H9 (cell line): ENCODE measurements around the gene TMEM135. TPM values are rescaled to one million over a fixed set of nuclear protein-coding genes. Genes with fewer than 3 reads are reported as not detected.

Experiments used
- DNase-seq: peaks from one replicate; pipeline ENCODE4 v3.0.0-alpha.2; 2017
- H2AFZ ChIP-seq: one replicate; pipeline ENCODE4 v1.6.1; 2013; ENCODE audit warnings: mild to moderate bottlenecking, low read length, control low read depth, moderate library complexity
- H2AK5ac ChIP-seq: 2 replicates; pipeline ENCODE4 v1.6.1; 2013; ENCODE audit warnings: low read length, control low read depth, mixed read lengths; ENCODE audit not compliant: insufficient read length
- H2BK120ac ChIP-seq: one replicate; pipeline ENCODE4 v1.6.1; 2013; ENCODE audit warnings: low read depth, mild to moderate bottlenecking, low read length, control low read depth, inconsistent platforms; ENCODE audit not compliant: poor library complexity, severe bottlenecking
- H2BK12ac ChIP-seq: 2 replicates; pipeline ENCODE4 v1.6.1; 2013; ENCODE audit warnings: low read length, control low read depth, mixed read lengths, low read depth; ENCODE audit not compliant: insufficient read length
- H2BK15ac ChIP-seq: 2 replicates; pipeline ENCODE4 v1.6.1; 2013; ENCODE audit warnings: low read depth, low read length, control low read depth
- H2BK20ac ChIP-seq: one replicate; pipeline ENCODE4 v1.6.1; 2013; ENCODE audit warnings: low read depth, mild to moderate bottlenecking, low read length, control low read depth, inconsistent platforms; ENCODE audit not compliant: poor library complexity, severe bottlenecking
- H2BK5ac ChIP-seq: 2 replicates; pipeline ENCODE4 v1.6.1; 2013; ENCODE audit warnings: low read length, control low read depth, mixed read lengths; ENCODE audit not compliant: insufficient read length
- H3K14ac ChIP-seq: 2 replicates; pipeline ENCODE4 v1.6.1; 2013; ENCODE audit warnings: low read length, control low read depth; ENCODE audit not compliant: insufficient read depth
- H3K18ac ChIP-seq: 2 replicates; pipeline ENCODE4 v1.6.1; 2013; ENCODE audit warnings: low read depth, mild to moderate bottlenecking, mixed read lengths, low read length, control low read depth; ENCODE audit not compliant: insufficient read length
- H3K23ac ChIP-seq: 2 replicates; pipeline ENCODE4 v1.6.1; 2013; ENCODE audit warnings: low read length, control low read depth, mixed read lengths, low read depth; ENCODE audit not compliant: insufficient read length
- H3K23me2 ChIP-seq: 2 replicates; pipeline ENCODE4 v1.6.1; 2013; ENCODE audit warnings: low read depth, mild to moderate bottlenecking, mixed read lengths, low read length, control low read depth; ENCODE audit not compliant: insufficient read length, poor library complexity, severe bottlenecking
- H3K27ac ChIP-seq: 2 replicates; pipeline ENCODE4 v1.5.1; 2013; ENCODE audit warnings: low read length, control low read depth, mixed read lengths, low read depth; ENCODE audit not compliant: insufficient read length
- H3K27me3 ChIP-seq: 2 replicates; pipeline ENCODE4 v1.6.1; 2013; ENCODE audit warnings: low read length, control low read depth, inconsistent platforms; ENCODE audit not compliant: insufficient read depth
- H3K4ac ChIP-seq: 2 replicates; pipeline ENCODE4 v1.6.1; 2013; ENCODE audit warnings: low read depth, mild to moderate bottlenecking, control low read depth, inconsistent platforms, low read length, moderate library complexity
- H3K4me1 ChIP-seq: 2 replicates; pipeline ENCODE4 v1.6.1; 2013; ENCODE audit warnings: low read length, control low read depth, inconsistent platforms; ENCODE audit not compliant: insufficient read depth
- H3K4me2 ChIP-seq: 2 replicates; pipeline ENCODE4 v1.6.1; 2013; ENCODE audit warnings: low read length, control low read depth, mixed read lengths; ENCODE audit not compliant: insufficient read length, insufficient read depth
- H3K56ac ChIP-seq: 2 replicates; pipeline ENCODE4 v1.6.1; 2013; ENCODE audit warnings: low read depth, mild to moderate bottlenecking, mixed read lengths, low read length, control low read depth; ENCODE audit not compliant: insufficient read length
- H3K79me1 ChIP-seq: 2 replicates; pipeline ENCODE4 v1.6.1; 2013; ENCODE audit warnings: low read depth, mild to moderate bottlenecking, moderate library complexity, low read length, control low read depth, inconsistent platforms; ENCODE audit not compliant: insufficient read depth, poor library complexity, severe bottlenecking
- H3K79me2 ChIP-seq: 2 replicates; pipeline ENCODE4 v1.6.1; 2013; ENCODE audit warnings: low read length, control low read depth, inconsistent platforms; ENCODE audit not compliant: insufficient read depth
- H3K9ac ChIP-seq: 2 replicates; pipeline ENCODE4 v1.6.1; 2013; ENCODE audit warnings: low read length, control low read depth, mixed read lengths; ENCODE audit not compliant: insufficient read length; ENCODE audit errors: extremely low read depth
- H3K9me3 ChIP-seq: one replicate; pipeline ENCODE4 v1.6.1; 2013; ENCODE audit warnings: low read depth, low read length, inconsistent platforms; ENCODE audit not compliant: control insufficient read depth
- H3T11ph ChIP-seq: one replicate; pipeline ENCODE4 v1.6.1; 2013; ENCODE audit warnings: mild to moderate bottlenecking, low read length, control low read depth, inconsistent platforms
- H4K20me1 ChIP-seq: one replicate; pipeline ENCODE4 v1.6.1; 2013; ENCODE audit not compliant: control insufficient read depth, insufficient read length, insufficient read depth
- H4K5ac ChIP-seq: 2 replicates; pipeline ENCODE4 v1.6.1; 2013; ENCODE audit warnings: low read depth, mild to moderate bottlenecking, mixed read lengths, low read length, control low read depth; ENCODE audit not compliant: insufficient read length
- H4K8ac ChIP-seq: replicated peaks from 2 replicates; pipeline ENCODE4 v1.6.1; 2013; ENCODE audit warnings: low read length, control low read depth, mixed read lengths, low read depth; ENCODE audit not compliant: insufficient read length
- H4K91ac ChIP-seq: 2 replicates; pipeline ENCODE4 v1.6.1; 2013; ENCODE audit warnings: low read depth, mild to moderate bottlenecking, moderate library complexity, mixed read lengths, low read length, control low read depth; ENCODE audit not compliant: insufficient read length
- H3K27ac Mint-ChIP-seq, 3 experiments: 2 replicates in 2 of 3; 3 replicates in 1 of 3; pipeline ENCODE4 v1.8.0; 2020 to 2021; ENCODE audit warnings: mixed read lengths in 3 of 3, mild to moderate bottlenecking in 1 of 3, moderate library complexity in 1 of 3
- H3K27me3 Mint-ChIP-seq: 2 replicates; pipeline ENCODE4 v1.8.0; 2021; ENCODE audit warnings: low read depth, mild to moderate bottlenecking, moderate library complexity, mixed read lengths
- H3K36me3 Mint-ChIP-seq, 3 experiments: 2 replicates in 2 of 3; 3 replicates in 1 of 3; pipeline ENCODE4 v1.8.0; 2020 to 2021; ENCODE audit warnings: low read depth in 3 of 3, mixed read lengths in 3 of 3; ENCODE audit not compliant: insufficient read depth in 1 of 3
- H3K4me1 Mint-ChIP-seq, 2 experiments: 2 replicates each; pipeline ENCODE4 v1.8.0; 2020; ENCODE audit warnings: mixed read lengths in 2 of 2
- H3K4me3 Mint-ChIP-seq, 2 experiments: 2 replicates in 1 of 2; 3 replicates in 1 of 2; pipeline ENCODE4 v1.8.0; 2020 to 2021; ENCODE audit warnings: mild to moderate bottlenecking in 2 of 2, mixed read lengths in 2 of 2, moderate library complexity in 1 of 2
- H3K9me3 Mint-ChIP-seq, 2 experiments: 2 replicates in 1 of 2; 3 replicates in 1 of 2; pipeline ENCODE4 v1.8.0; 2020; ENCODE audit warnings: mild to moderate bottlenecking in 2 of 2, mixed read lengths in 2 of 2, moderate library complexity in 1 of 2
- total RNA-seq: library from RNA; stranded (reverse); gene quantifications from 2 replicates; pipeline ENCODE4 v1.2.1, GENCODE V29; 2021
- TF ChIP-seq, protein P1 (sequence below): fragments of 200-600 bp; sonication (generic); conservative IDR thresholded peaks from 3 replicates; pipeline ENCODE4 v1.8.0; 2021; ENCODE audit warnings: antibody characterized with exemption, mild to moderate bottlenecking

TMEM135 gene
- total RNA-seq, 1 experiment from 2014 or later, result 25.2 TPM

DNA sequence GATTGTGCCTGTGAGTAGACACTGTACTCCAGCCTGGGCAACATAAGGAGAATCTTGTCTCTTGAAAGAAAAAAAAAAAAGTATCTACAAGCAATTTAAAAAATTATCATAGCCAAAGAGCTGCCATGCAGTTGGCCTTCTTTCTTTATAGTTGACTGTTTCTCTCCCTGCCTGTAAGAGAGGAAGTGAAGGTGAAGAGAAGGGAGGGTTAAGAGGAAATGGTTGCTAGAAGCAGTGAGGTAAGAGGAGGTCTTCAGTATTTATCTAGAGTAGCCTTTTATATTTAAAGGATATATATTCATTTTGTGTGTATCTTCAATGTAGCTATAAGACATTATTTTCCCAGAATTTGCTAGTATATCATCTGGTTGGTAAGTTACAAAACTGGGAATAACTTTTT, 217.9 kb downstream of the TMEM135 start:
- Histone ChIP-seq H3K27me3 (no peaks in the 10 kb centered on the region), H3K4ac (no peak overlapping the region), H3K4me2 (no peak overlapping the region), H2BK12ac (no peak overlapping the region), H3K27ac (no peak overlapping the region), H2AK5ac (no peak overlapping the region), H3K4me1 (no peaks in the 10 kb centered on the region), H2BK5ac (no peak overlapping the region), H3K79me2 (no peaks in the 10 kb centered on the region), H3K23ac (no peak overlapping the region), H3K23me2 (no peaks in the 10 kb centered on the region), H4K8ac (no peak overlapping the region), H4K91ac (no peak overlapping the region), H4K20me1 (no peaks in the 10 kb centered on the region), H3K56ac (no peak overlapping the region), H3K9ac (no peak overlapping the region), H3K18ac (no peak overlapping the region), H2BK20ac (no peak overlapping the region), H3K14ac (no peak overlapping the region), H2AFZ (no peak overlapping the region), H3K9me3 (no peaks in the 10 kb centered on the region), H2BK120ac (no peak overlapping the region), H4K5ac (no peak overlapping the region), H3T11ph (no peak overlapping the region), H3K79me1 (no peaks in the 10 kb centered on the region), H2BK15ac (no peak overlapping the region)
- Mint-ChIP-seq H3K4me1 (peaks cover 0 to 4% of the 10 kb centered on the region in 2 experiments; a peak in 1 of 4 replicates), H3K27ac (no peak overlapping the region), H3K36me3 (no peaks in the 10 kb centered on the region), H3K4me3 (no peak overlapping the region), H3K9me3 (no peaks in the 10 kb centered on the region), H3K27me3 (no peaks in the 10 kb centered on the region)
- DNase-seq, result no peak
- TF ChIP-seq, protein P1, sequence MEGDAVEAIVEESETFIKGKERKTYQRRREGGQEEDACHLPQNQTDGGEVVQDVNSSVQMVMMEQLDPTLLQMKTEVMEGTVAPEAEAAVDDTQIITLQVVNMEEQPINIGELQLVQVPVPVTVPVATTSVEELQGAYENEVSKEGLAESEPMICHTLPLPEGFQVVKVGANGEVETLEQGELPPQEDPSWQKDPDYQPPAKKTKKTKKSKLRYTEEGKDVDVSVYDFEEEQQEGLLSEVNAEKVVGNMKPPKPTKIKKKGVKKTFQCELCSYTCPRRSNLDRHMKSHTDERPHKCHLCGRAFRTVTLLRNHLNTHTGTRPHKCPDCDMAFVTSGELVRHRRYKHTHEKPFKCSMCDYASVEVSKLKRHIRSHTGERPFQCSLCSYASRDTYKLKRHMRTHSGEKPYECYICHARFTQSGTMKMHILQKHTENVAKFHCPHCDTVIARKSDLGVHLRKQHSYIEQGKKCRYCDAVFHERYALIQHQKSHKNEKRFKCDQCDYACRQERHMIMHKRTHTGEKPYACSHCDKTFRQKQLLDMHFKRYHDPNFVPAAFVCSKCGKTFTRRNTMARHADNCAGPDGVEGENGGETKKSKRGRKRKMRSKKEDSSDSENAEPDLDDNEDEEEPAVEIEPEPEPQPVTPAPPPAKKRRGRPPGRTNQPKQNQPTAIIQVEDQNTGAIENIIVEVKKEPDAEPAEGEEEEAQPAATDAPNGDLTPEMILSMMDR, result no peak
